Mesenchymal stem cell (in vitro differentiated cells and primary cell): ENCODE results near the gene NAPSA.
"Not testable (repeated sequence)": the region's sequence is repeated elsewhere in the genome, so short reads cannot be mapped to it uniquely, and the experiment has no call there.

ENCODE experiments used
- DNase-seq: peaks from one replicate; pipeline ENCODE4 v3.0.0-alpha.2; 2013
- H2AFZ ChIP-seq: one replicate; pipeline ENCODE4 v1.6.1; 2013; ENCODE audit warnings: low read depth, mild to moderate bottlenecking, control low read depth, inconsistent platforms, low read length, moderate library complexity
- H2AK5ac ChIP-seq: 2 replicates; pipeline ENCODE4 v1.6.1; 2013; ENCODE audit warnings: low read length, moderate library complexity, mild to moderate bottlenecking, inconsistent platforms; ENCODE audit not compliant: severe bottlenecking
- H2BK120ac ChIP-seq: one replicate; pipeline ENCODE4 v1.6.1; 2013; ENCODE audit warnings: low read depth, mild to moderate bottlenecking, inconsistent platforms, low read length, moderate library complexity
- H2BK12ac ChIP-seq, 2 experiments: one replicate each; pipeline ENCODE4 v1.6.1; 2013; ENCODE audit warnings: inconsistent platforms in 2 of 2, low read length in 2 of 2, mild to moderate bottlenecking in 2 of 2, moderate library complexity in 2 of 2, control low read depth in 1 of 2
- H2BK15ac ChIP-seq: one replicate; pipeline ENCODE4 v1.6.1; 2013; ENCODE audit warnings: mild to moderate bottlenecking, low read depth, inconsistent platforms; ENCODE audit not compliant: poor library complexity, severe bottlenecking
- H2BK5ac ChIP-seq: 2 replicates; pipeline ENCODE4 v1.6.1; 2013; ENCODE audit warnings: low read depth, mild to moderate bottlenecking, low read length, control low read depth, inconsistent platforms; ENCODE audit not compliant: poor library complexity, severe bottlenecking
- H3K14ac ChIP-seq, 2 experiments: one replicate each; pipeline ENCODE4 v1.6.1; 2013; ENCODE audit warnings: inconsistent platforms in 2 of 2, low read length in 2 of 2, control low read depth in 1 of 2, mild to moderate bottlenecking in 1 of 2, moderate library complexity in 1 of 2
- H3K18ac ChIP-seq, 2 experiments: one replicate each; pipeline ENCODE4 v1.6.1; 2013; ENCODE audit warnings: inconsistent platforms in 2 of 2, low read length in 2 of 2, control low read depth in 1 of 2, low read depth in 1 of 2, mild to moderate bottlenecking in 1 of 2
- H3K23ac ChIP-seq, 2 experiments: one replicate each; pipeline ENCODE4 v1.6.1; 2013; ENCODE audit warnings: inconsistent platforms in 2 of 2, low read length in 2 of 2, mild to moderate bottlenecking in 2 of 2, moderate library complexity in 2 of 2, control low read depth in 1 of 2
- H3K27ac ChIP-seq: 2 replicates; pipeline ENCODE4 v1.5.1; 2013; ENCODE audit warnings: mild to moderate bottlenecking, moderate library complexity, low read length, control low read depth, inconsistent platforms; ENCODE audit not compliant: poor library complexity, severe bottlenecking
- H3K27me3 ChIP-seq, 2 experiments: 2 replicates each; pipeline versions ENCODE4 v1.6.1 to v1.7.0; 2013; ENCODE audit warnings: low read length in 2 of 2, mild to moderate bottlenecking in 2 of 2, moderate library complexity in 2 of 2, control low read depth in 1 of 2, inconsistent platforms in 1 of 2; ENCODE audit not compliant: control insufficient read depth in 1 of 2, insufficient read depth in 1 of 2
- H3K36me3 ChIP-seq, 2 experiments: 2 replicates each; pipeline versions ENCODE4 v1.6.1 to v1.7.0; 2013; ENCODE audit warnings: low read length in 2 of 2, control low read depth in 1 of 2, inconsistent platforms in 1 of 2, low read depth in 1 of 2, mild to moderate bottlenecking in 1 of 2; ENCODE audit not compliant: insufficient read depth in 2 of 2, control insufficient read depth in 1 of 2
- H3K4ac ChIP-seq, 2 experiments: one replicate each; pipeline ENCODE4 v1.6.1; 2013; ENCODE audit warnings: inconsistent platforms in 2 of 2, low read length in 2 of 2, mild to moderate bottlenecking in 2 of 2, moderate library complexity in 2 of 2, control low read depth in 1 of 2, low read depth in 1 of 2
- H3K4me1 ChIP-seq: 2 replicates; pipeline ENCODE4 v1.6.1; 2013; ENCODE audit warnings: low read depth, low read length, control low read depth; ENCODE audit not compliant: control insufficient read depth, insufficient read depth
- H3K4me2 ChIP-seq: 2 replicates; pipeline ENCODE4 v1.6.1; 2013; ENCODE audit warnings: low read length, mild to moderate bottlenecking, inconsistent platforms; ENCODE audit not compliant: poor library complexity, severe bottlenecking
- H3K4me3 ChIP-seq, 2 experiments: 2 replicates each; pipeline versions ENCODE4 v1.5.1 to v1.7.0; 2013; ENCODE audit warnings: low read length in 2 of 2, mild to moderate bottlenecking in 2 of 2, control low read depth in 1 of 2, low read depth in 1 of 2; ENCODE audit not compliant: insufficient read depth in 1 of 2
- H3K79me1 ChIP-seq: replicated peaks from 2 replicates; pipeline ENCODE4 v1.6.1; 2013; ENCODE audit warnings: mild to moderate bottlenecking, control low read depth, low read length, inconsistent platforms; ENCODE audit not compliant: poor library complexity, severe bottlenecking
- H3K9ac ChIP-seq: 2 replicates; pipeline ENCODE4 v1.7.0; 2013; ENCODE audit warnings: mild to moderate bottlenecking, low read length, moderate library complexity
- H3K9me3 ChIP-seq: 2 replicates; pipeline ENCODE4 v1.7.0; 2013; ENCODE audit warnings: mild to moderate bottlenecking, low read length; ENCODE audit not compliant: control insufficient read depth
- H4K8ac ChIP-seq: one replicate; pipeline ENCODE4 v1.6.1; 2013; ENCODE audit warnings: inconsistent platforms, mild to moderate bottlenecking, low read length, moderate library complexity
- H4K91ac ChIP-seq: one replicate; pipeline ENCODE4 v1.6.1; 2013; ENCODE audit warnings: mild to moderate bottlenecking, low read length, inconsistent platforms
- WGBS: methylation state at CpG from one replicate; pipeline ENCODE4 v1.1.7; 2013; ENCODE audit warnings: mixed read lengths; 5-methylcytosine and 5-hydroxymethylcytosine counted together

NAPSA gene

GRCh38 chr19:50394017-50394416 lies 28.6 kb upstream of the NAPSA start:
- Histone ChIP-seq H2BK12ac (no peak overlapping the region), H3K23ac (no peak overlapping the region), H4K8ac (no peak overlapping the region), H3K4me3 (no peak overlapping the region), H2AK5ac (no peak overlapping the region), H3K18ac (no peak overlapping the region), H2BK15ac (no peak overlapping the region), H3K27me3 (no peaks in the 10 kb centered on the region), H2AFZ (no peak overlapping the region), H3K9me3 (no peaks in the 10 kb centered on the region), H4K91ac (no peak overlapping the region), H3K36me3 (peaks cover 1 to 18% of the 10 kb centered on the region in 2 experiments), H2BK120ac (no peak overlapping the region), H3K4me2 (no peak overlapping the region), H3K9ac (no peak overlapping the region), H3K27ac (no peak overlapping the region), H3K4me1 (no peaks in the 10 kb centered on the region), H3K14ac (no peak overlapping the region), H3K79me1 (peaks cover 23% of the 10 kb centered on the region), H3K4ac (no peak overlapping the region), H2BK5ac (no peak overlapping the region)
- no peak for DNase-seq
- WGBS: 97% methylated on average over 9 of the region's 9 CpGs

GRCh38 chr19:50393589-50393988 lies 28.1 kb upstream of the NAPSA start:
- no peak overlapping the region for H3K4ac ChIP-seq
- H3K79me1 ChIP-seq: peaks cover 22% of the 10 kb centered on the region
- WGBS: 97% methylated on average over 4 of the region's 4 CpGs
- no peak overlapping the region for H3K23ac ChIP-seq
- no peak overlapping the region for H2BK15ac ChIP-seq
- H3K4me2 ChIP-seq: no peak overlapping the region
- no peak overlapping the region for H4K91ac ChIP-seq
- no peak overlapping the region for H3K18ac ChIP-seq
- H3K27ac ChIP-seq: no peak overlapping the region
- no peaks in the 10 kb centered on the region for H3K4me1 ChIP-seq
- H3K14ac ChIP-seq: no peak overlapping the region
- H2BK5ac ChIP-seq: no peak overlapping the region
- H2BK12ac ChIP-seq: no peak overlapping the region
- H3K4me3 ChIP-seq: no peak overlapping the region
- no peak overlapping the region for H4K8ac ChIP-seq
- H2AFZ ChIP-seq: no peak overlapping the region
- H2BK120ac ChIP-seq: no peak overlapping the region
- no peak overlapping the region for H2AK5ac ChIP-seq
- H3K36me3 ChIP-seq: peaks cover 0 to 13% of the 10 kb centered on the region in 2 experiments
- no peak overlapping the region for H3K9ac ChIP-seq
- no peak for DNase-seq
- H3K9me3 ChIP-seq: no peaks in the 10 kb centered on the region
- H3K27me3 ChIP-seq: no peaks in the 10 kb centered on the region

- Histone ChIP-seq H2BK12ac (no peak overlapping the region), H3K14ac (no peak overlapping the region), H4K8ac (no peak overlapping the region), H4K91ac (no peak overlapping the region), H3K36me3 (peaks cover 4 to 11% of the 10 kb centered on the region in 2 experiments), H3K4me3 (no peak overlapping the region), H3K4me1 (no peaks in the 10 kb centered on the region), H2BK5ac (no peak overlapping the region), H3K9ac (no peak overlapping the region), H2AK5ac (no peak overlapping the region), H2AFZ (no peak overlapping the region), H3K27ac (no peak overlapping the region), H2BK15ac (no peak overlapping the region), H3K27me3 (no peaks in the 10 kb centered on the region), H3K4me2 (no peak overlapping the region), H3K18ac (no peak overlapping the region), H3K4ac (no peak overlapping the region), H3K23ac (no peak overlapping the region), H3K79me1 (peaks cover 22% of the 10 kb centered on the region), H2BK120ac (no peak overlapping the region), H3K9me3 (no peaks in the 10 kb centered on the region)
- no peak for DNase-seq
- WGBS: 83% methylated on average over 2 of the region's 5 CpGs
Observed at GRCh38 chr19:50392759-50393158, 27.3 kb upstream of the NAPSA start.

GRCh38 chr19:50390952-50391351 lies 25.5 kb upstream of the NAPSA start:
- H3K4ac ChIP-seq, H3K4me1 ChIP-seq, H4K91ac ChIP-seq, H3K27me3 ChIP-seq, H3K9ac ChIP-seq, H2BK12ac ChIP-seq, H3K9me3 ChIP-seq, H2BK15ac ChIP-seq, H2BK5ac ChIP-seq, H4K8ac ChIP-seq, H3K4me3 ChIP-seq, H3K4me2 ChIP-seq, H3K23ac ChIP-seq, H3K18ac ChIP-seq, H2BK120ac ChIP-seq, H2AFZ ChIP-seq, H3K14ac ChIP-seq, H3K27ac ChIP-seq, DNase-seq, H2AK5ac ChIP-seq: not testable (repeated sequence)
- Histone ChIP-seq H3K36me3 (peaks cover 6 to 21% of the 10 kb centered on the region in 2 experiments), H3K79me1 (peaks cover 31% of the 10 kb centered on the region)
- over 99% methylated on average over 14 of the region's 23 CpGs for WGBS
